ENCODE results near the gene ADARB2.
"Not testable (repeated sequence)": the region's sequence is repeated elsewhere in the genome, so short reads cannot be mapped to it uniquely, and the experiment has no call there.

Gene ADARB2

GRCh38 chr10:1643161-1643907, 94.0 kb downstream of the ADARB2 start:
- peak in 1 of 2 donors; percentile 8 for DNase-seq (ENCODE audit: low read depth in 2 of 2)

GRCh38 chr10:1642600-1643160, 94.6 kb downstream of the ADARB2 start:
- no peak for DNase-seq (ENCODE audit: low read depth in 2 of 2)

GRCh38 chr10:1641402-1641801, 95.9 kb downstream of the ADARB2 start:
- no peak for DNase-seq (ENCODE audit: low read depth in 2 of 2)

- DNase-seq (ENCODE audit: low read depth in 2 of 2) = no peak
These were observed 98.4 kb downstream of the ADARB2 start for GRCh38 chr10:1638889-1639419.

- no peak for DNase-seq (ENCODE audit: low read depth in 2 of 2)
These were observed 102.0 kb downstream of the ADARB2 start for GRCh38 chr10:1635340-1635739.

- DNase-seq (ENCODE audit: low read depth in 2 of 2) = no peak
These were observed 103.1 kb downstream of the ADARB2 start for GRCh38 chr10:1634239-1634638.

GRCh38 chr10:1633783-1634182, 103.5 kb downstream of the ADARB2 start:
- no peak for DNase-seq (ENCODE audit: low read depth in 2 of 2)

- no peak for DNase-seq (ENCODE audit: low read depth in 2 of 2)
These were observed 104.7 kb downstream of the ADARB2 start for GRCh38 chr10:1632596-1632995.

GRCh38 chr10:1632141-1632540, 105.2 kb downstream of the ADARB2 start:
- DNase-seq (ENCODE audit: low read depth in 2 of 2) = no peak

- DNase-seq (ENCODE audit: low read depth in 2 of 2) = no peak
These were observed 106.0 kb downstream of the ADARB2 start for GRCh38 chr10:1631282-1631681.

- no peak for DNase-seq (ENCODE audit: low read depth in 2 of 2)
These were observed 107.0 kb downstream of the ADARB2 start for GRCh38 chr10:1630304-1630703.

GRCh38 chr10:1629326-1630198, 107.8 kb downstream of the ADARB2 start:
- no peak for DNase-seq (ENCODE audit: low read depth in 2 of 2)

GRCh38 chr10:1628757-1629156, 108.6 kb downstream of the ADARB2 start:
- no peak for DNase-seq (ENCODE audit: low read depth in 2 of 2)

GRCh38 chr10:1627945-1628344, 109.4 kb downstream of the ADARB2 start:
- no peak for DNase-seq (ENCODE audit: low read depth in 2 of 2)

- no peak for DNase-seq (ENCODE audit: low read depth in 2 of 2)
These were observed 110.5 kb downstream of the ADARB2 start for GRCh38 chr10:1626835-1627234.

GRCh38 chr10:1626410-1626809, 110.9 kb downstream of the ADARB2 start:
- no peak for DNase-seq (ENCODE audit: low read depth in 2 of 2)

GRCh38 chr10:1625731-1626130, 111.6 kb downstream of the ADARB2 start:
- DNase-seq (ENCODE audit: low read depth in 2 of 2) = no peak

- DNase-seq (ENCODE audit: low read depth in 2 of 2) = no peak
These were observed 112.2 kb downstream of the ADARB2 start for GRCh38 chr10:1625079-1625478.

- no peak for DNase-seq (ENCODE audit: low read depth in 2 of 2)
These were observed 113.1 kb downstream of the ADARB2 start for GRCh38 chr10:1624240-1624639.

- no peak for DNase-seq (ENCODE audit: low read depth in 2 of 2)
These were observed 116.5 kb downstream of the ADARB2 start for GRCh38 chr10:1620803-1621202.

- not testable (repeated sequence) for DNase-seq (ENCODE audit: low read depth in 2 of 2)
These were observed 119.7 kb downstream of the ADARB2 start for GRCh38 chr10:1617376-1618317.

Measured in stimulated activated CD8-positive, alpha-beta memory T cell treated with anti-CD3 and anti-CD28 coated beads, Interleukin-15, amount 100 ng/mL, for 48 hours (primary cell).